Lower leg skin (tissue), 4 donors: ENCODE results near the gene TAF15. TPM values are rescaled to one million over a fixed set of nuclear protein-coding genes. Genes with fewer than 3 reads are reported as not detected.

Source experiments
- DNase-seq, 2 donors: peaks; one replicate each; pipeline ENCODE4 v3.0.0-alpha.2; 2019; ENCODE audit warnings: low spot score in 2 of 2
- H3K4me3 ChIP-seq: fragments of 200-600 bp; sonication (generic); 2 replicates; pipeline ENCODE4 v1.5.1; 2017; ENCODE audit warnings: mild to moderate bottlenecking, low read depth; ENCODE audit not compliant: poor library complexity, severe bottlenecking
- CTCF ChIP-seq, 3 donors: fragments of 450-650 bp; IDR thresholded peaks; one replicate each; pipeline ENCODE4 v1.5.1; 2016; ENCODE audit warnings: antibody characterized with exemption in 3 of 3, mild to moderate bottlenecking in 3 of 3, moderate library complexity in 2 of 3
- POLR2A ChIP-seq, 2 donors: fragments of 450-650 bp; IDR thresholded peaks; one replicate each; pipeline ENCODE4 v1.6.1; 2016 to 2017; ENCODE audit warnings: antibody characterized with exemption in 2 of 2, mild to moderate bottlenecking in 1 of 2, moderate library complexity in 1 of 2
- WGBS, 2 donors: methylation state at CpG; one replicate each; pipeline ENCODE4 v1.1.5; 2018; 5-methylcytosine and 5-hydroxymethylcytosine counted together
- intact Hi-C: fragments of 100-400 bp; cut with DNase I; formaldehyde crosslinking; loops from one replicate; pipeline ENCODE4 v1.15.0; 2023; ENCODE audit warnings: low total_unique reads
- total RNA-seq, 4 donors: library from RNA; depleted of rRNA; stranded (reverse); fragments of >200 nt; gene quantifications; one replicate each; pipeline ENCODE4 v1.1.0, GENCODE V29; 2016

The TAF15 gene
- total RNA-seq, 4 donors from 2014 or later = 39.0 to 79.0 (median 60.0) TPM

- intact Hi-C loops = loop anchor here (2.0 kb wide), 1 partner anchor 42 kb away; no protein-coding TSS in a partner anchor
- DNase-seq = no peak
- TF ChIP-seq CTCF (IDR thresholded peaks at IDR 0.05) (no peak), POLR2A (IDR thresholded peaks at IDR 0.05) (no peak)
- H3K4me3 ChIP-seq = no peak overlapping the region
- 64 to 68% methylated on average over 11 of the region's 11 CpGs for WGBS, 2 donors
Measured at GRCh38 chr17:35765086-35765710, 44.1 kb upstream of the TAF15 start.

GRCh38 chr17:35765756-35766488 is 43.4 kb upstream of the TAF15 start:
- intact Hi-C loops = loop anchor here (2.0 kb wide), 1 partner anchor 41 kb away; no protein-coding TSS in a partner anchor
- TF ChIP-seq CTCF (IDR thresholded peaks at IDR 0.05) = no peak
- no peak for TF ChIP-seq POLR2A (IDR thresholded peaks at IDR 0.05)
- DNase-seq = no peak
- WGBS, 2 donors = 77 to 84% methylated on average over 8 of the region's 8 CpGs
- no peak overlapping the region for H3K4me3 ChIP-seq

- TF ChIP-seq POLR2A (IDR thresholded peaks at IDR 0.05) = no peak
- no peak for TF ChIP-seq CTCF (IDR thresholded peaks at IDR 0.05)
- no peak for DNase-seq
- 89 to 92% methylated on average over 21 to 24 of the region's 24 CpGs for WGBS, 2 donors
- intact Hi-C loops = no loop called here
- no peak overlapping the region for H3K4me3 ChIP-seq
Measured at GRCh38 chr17:35766489-35766877, 42.8 kb upstream of the TAF15 start.

- TF ChIP-seq POLR2A (IDR thresholded peaks at IDR 0.05) (no peak), CTCF (IDR thresholded peaks at IDR 0.05) (no peak)
- WGBS, 2 donors = 54 to 56% methylated on average over 7 of the region's 7 CpGs
- intact Hi-C loops = no loop called here
- DNase-seq = no peak
- no peak overlapping the region for H3K4me3 ChIP-seq
Measured at GRCh38 chr17:35766903-35767510, 42.3 kb upstream of the TAF15 start.

GRCh38 chr17:35768797-35769196 is 40.5 kb upstream of the TAF15 start:
- H3K4me3 ChIP-seq = no peak overlapping the region
- TF ChIP-seq CTCF (IDR thresholded peaks at IDR 0.05) (no peak), POLR2A (IDR thresholded peaks at IDR 0.05) (no peak)
- intact Hi-C loops = no loop called here
- DNase-seq = no peak
- 93 to 94% methylated on average over 2 of the region's 2 CpGs for WGBS, 2 donors
